DMS 273 (cell line): ENCODE data around the gene ZNF497.
"Not testable (repeated sequence)": the region's sequence is repeated elsewhere in the genome, so short reads cannot be mapped to it uniquely, and the experiment has no call there.

Experiments
- DNase-seq: peaks from one replicate; lab custom pipeline; 2025; ENCODE audit not compliant: unreplicated experiment; lab: John Stamatoyannopoulos, UW

Gene ZNF497

DNA sequence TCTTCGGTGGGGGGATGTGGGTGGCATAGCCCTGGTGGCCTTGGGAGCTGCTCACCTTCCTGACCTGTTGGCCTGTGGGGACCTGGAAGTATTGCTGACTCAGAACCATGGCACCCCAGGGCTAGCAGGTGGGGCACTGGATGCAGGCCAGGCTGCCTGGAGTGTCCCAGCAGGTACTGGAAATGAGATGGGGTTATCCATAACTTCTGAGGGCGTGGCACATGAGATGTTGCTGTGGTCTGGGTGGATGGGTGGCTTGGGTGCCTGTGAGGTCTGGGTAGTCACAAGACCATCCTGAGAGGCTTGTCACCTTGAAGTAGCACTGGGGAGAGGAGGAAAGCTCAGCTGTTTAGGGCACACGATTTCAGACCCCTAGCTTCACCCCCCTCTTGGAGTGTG lies 32.3 kb upstream of the ZNF497 start:
- peak; percentile 73 for DNase-seq

DNA sequence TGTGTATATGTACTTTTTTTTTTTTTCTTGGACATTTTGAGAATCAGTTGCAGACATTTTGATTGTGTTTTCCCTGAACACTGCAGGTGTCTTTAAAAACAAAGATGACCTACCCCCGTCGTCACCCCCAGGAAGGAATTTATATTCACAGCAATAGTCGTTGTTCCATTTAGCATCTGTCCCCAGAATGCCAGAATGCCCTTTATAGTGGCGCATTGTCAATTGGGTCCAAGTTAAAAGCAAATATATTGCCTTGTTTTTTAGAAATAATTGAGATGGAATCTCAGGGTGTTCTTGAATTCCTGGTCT lies 31.1 kb upstream of the ZNF497 start:
- no peak for DNase-seq

DNA sequence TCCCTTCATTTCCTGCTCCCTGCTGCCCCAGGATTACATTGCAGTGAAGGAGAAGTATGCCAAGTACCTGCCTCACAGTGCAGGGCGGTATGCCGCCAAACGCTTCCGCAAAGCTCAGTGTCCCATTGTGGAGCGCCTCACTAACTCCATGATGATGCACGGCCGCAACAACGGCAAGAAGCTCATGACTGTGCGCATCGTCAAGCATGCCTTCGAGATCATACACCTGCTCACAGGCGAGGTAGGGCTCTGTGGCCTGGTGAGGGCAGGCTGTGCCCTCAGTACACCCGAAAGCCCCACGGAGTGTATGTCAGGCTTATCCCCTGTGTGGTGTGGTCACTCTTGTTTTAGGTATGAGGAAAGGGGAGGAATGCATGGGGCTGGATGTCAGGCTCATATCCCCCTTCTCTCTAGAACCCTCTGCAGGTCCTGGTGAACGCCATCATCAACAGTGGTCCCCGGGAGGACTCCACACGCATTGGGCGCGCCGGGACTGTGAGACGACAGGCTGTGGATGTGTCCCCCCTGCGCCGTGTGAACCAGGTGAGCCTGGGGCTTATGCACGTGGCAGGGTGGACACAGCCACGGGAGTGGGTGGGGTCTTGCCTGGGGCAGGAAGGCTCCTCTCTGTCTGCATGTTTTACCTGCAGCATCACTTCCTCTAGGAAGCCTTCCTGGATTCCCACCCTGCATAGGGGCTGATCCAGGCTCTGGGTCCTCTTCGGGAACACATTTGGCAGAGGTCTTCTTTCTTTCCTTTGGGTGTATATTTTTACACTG lies 30.6 kb upstream of the ZNF497 start:
- DNase-seq: no peak

DNA sequence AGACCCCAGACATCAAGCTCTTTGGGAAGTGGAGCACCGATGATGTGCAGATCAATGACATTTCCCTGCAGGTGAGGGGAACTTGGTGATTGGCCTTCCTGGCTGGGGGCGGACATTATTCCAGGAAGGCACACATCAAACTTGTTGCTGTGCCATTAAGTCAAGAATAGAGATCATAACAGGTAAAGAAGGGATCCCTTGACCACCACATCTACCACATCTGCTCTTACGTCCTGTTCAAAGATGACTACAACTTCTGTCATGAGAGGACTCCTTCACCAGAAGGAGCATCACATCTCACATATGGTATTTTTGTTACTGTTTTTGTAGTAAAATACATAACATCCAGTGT lies 25.6 kb upstream of the ZNF497 start:
- no peak for DNase-seq

DNA sequence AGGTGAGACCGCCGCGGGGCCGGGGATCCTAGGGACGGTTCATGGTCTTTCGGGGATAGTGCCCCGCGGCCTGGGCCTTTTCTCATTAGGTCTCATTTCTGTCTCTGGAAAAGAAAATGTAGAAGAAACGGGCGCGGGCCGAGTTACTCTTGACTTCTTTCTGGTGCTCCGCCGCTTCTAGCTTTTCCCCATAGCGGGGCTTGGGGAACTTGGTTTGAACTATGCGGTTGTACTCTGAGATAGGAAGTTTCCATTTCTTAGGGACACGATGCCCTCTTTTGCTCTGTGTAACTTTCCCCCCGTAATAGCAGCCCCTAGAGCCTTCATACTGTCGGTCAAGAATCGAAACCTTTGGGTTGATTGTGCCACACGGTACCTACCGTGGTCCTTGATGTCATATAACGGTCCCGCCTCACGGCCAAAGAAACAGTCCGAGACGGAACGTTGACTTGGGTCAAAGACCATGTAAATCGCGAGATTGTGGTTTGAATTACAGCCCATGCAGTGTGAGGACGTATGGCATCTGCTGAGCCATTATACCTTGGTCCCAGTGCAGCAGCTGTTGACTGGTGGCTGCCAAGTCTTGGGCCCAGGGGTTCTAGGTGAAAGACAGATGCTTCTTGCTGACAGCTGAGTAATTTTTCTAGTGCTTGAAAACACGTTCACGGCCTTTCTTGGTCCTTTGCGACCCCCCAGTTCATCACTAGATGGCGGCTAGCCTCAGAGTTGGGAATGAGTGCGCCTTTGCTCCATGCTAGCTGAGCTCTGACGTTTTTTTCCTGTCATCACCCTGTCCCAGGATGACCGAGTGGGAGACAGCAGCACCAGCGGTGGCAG lies 25.0 kb upstream of the ZNF497 start:
- peak; percentile 88 for DNase-seq

DNA sequence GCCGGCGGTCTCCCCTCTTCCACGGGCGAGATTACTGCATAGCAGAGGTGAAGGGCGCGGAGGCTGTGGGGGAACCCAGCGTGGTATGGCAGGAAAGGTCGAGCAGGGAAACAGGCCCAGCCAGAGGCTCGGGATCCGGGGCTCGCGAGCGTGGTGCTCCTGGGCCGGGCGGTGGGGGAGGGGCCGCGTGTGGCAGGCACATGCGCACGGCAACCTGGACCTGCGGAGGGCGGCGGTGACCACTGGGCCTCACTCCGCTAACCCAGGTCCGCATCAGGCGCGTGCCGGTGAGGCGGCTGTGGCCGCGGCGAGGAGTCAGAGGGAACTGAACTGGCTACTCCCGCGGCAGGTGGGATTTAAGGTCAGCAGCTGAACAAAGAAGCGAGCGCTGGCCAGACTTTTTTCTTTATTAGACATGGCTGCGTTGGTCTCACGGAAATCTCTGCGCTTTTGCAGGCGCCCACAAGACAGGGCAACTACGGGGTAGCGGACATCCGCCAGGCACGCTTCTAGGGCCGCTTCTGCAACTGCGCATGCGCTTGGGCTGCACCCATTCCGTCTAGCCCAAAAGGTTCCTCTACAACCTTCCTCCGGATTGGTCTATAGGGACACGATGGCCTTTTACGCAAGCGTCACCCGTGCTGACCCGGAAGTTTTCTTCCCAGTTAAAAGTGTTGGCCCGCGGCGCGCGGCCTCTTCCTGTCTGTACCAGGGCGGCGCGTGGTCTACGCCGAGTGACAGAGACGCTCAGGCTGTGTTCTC lies 24.2 kb upstream of the ZNF497 start, which contains the start of gene RPS5:
Gene RPS5, plus strand, starts transcription at position 694 of the 762 bp plus-strand sequence. CDS start 869 bp downstream, outside the sequence.
- DNase-seq: peak; percentile 99

DNA sequence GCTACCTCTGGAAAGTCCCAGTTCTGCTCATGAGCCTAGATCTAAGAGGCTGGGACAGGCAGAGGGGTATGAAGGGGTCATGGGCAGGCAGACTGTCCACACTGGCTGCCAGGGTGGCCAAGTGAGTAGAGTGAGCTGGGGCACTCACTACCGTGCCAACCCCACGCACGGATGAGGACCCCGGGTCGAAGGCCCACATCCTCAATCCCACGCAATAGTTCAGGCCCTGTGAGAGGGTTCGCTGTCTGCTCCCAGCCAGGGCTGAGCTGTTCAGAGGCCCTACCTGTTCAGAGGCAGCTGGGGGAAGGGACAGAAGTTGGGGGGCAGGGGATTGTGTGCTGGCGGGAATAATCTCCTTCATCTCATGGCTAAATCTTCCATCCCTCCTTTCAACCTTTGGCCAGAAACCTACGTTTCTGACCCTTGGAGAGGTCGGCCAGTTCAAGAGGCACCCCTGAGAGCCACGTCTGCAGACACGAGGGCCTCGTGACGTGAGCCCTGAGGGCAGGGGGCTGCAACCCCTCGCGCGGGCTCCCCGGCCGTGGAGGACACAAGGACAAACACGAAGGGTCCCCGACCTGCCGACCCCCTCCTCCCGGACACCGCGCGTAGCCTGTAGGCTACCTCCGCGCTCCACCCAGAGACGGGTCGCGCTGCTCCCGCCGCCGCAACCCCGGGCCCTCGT lies 23.5 kb upstream of the ZNF497 start:
- DNase-seq: no peak

DNA sequence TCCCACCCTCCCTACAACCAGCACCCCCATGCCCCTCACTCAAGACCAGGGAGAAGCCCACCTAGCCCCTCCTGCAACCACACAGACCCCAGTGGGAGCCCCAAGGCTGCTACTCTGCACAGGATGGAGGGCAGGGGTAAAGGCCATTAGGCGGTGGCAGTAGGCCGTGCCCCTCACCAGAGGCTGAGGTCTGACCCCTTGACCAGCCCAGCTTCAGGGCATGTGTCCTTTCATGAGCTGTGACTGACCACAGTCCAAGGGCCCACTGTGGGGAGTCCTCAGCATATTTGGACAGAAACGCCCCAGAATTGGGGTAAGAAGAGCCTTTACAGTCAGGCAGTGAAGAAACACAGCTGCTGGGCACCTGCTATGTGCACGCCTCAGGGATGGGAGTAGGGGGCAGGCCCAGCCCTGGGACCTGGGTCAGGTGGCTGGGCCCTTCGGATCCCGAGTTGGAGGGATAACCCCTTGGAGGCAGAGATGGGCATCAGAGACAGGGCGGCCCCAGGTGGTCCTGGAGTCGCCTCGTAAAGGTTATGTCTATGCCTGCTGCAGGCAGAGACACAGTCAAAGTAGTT lies 22.9 kb upstream of the ZNF497 start:
- DNase-seq: no peak

DNA sequence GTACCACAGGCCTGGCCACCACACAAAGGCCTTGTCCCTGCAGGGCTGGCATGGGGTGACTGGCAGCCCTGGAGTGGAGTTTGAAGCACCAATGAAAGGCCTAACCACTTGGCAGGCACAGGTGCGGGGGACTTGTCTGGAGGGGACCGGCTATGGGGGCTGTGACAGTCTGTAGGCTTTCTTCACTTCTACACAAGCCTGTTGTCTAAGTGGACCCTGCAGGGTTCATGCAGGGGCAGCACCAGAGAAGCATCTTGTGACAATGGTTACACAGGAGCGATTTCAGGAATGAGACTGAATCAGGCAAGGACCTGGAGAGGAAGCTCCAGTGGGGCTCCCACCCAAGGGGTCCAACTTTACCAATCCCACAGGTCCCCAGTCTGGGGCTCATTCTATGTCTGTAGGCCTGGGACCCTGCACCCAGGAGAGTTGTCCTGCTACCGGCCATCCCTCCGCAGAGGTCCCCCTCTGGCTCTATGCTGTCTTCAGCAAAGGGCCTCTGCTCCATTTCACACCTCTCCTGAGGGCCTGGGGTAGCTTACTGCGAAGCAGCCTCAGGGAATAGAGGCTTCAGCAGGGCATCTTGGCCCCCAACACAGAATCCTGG lies 20.5 kb upstream of the ZNF497 start:
- DNase-seq: no peak

DNA sequence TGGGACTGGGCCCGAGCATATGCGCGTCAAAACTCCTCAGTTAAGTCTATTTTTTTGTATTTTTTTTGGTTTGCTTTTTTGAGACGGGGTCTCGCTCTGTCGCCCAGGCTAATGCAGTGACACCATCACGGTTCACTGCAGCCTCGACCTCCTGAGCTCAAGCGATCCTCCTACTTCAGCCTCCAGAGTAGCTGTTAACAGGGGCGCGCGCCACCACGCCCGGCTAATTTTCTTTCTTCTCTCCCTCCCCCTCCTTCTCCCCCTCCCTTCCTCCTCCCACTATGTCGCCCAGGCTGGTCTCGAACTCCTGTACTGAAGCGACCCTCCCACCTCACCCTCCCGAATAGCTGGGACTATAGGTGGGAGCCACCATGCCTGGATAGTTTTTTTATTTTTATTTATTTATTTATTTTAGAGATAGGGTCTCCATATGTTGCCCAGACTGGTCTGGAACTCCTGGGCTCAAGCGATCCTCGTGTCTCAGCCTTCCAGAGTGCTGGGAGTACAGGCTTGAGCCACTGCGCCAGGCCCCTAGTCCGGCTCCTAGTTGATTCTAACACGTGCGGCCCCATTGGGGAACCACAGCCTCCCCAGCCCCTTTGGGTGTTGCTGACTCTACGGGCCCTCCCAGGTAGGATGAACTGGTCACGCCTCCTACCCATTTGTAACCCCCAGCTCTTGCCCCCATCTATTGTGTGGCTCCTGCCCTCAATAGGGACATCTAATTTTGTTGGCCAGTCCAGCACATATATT lies 19.1 kb upstream of the ZNF497 start:
- no peak for DNase-seq

DNA sequence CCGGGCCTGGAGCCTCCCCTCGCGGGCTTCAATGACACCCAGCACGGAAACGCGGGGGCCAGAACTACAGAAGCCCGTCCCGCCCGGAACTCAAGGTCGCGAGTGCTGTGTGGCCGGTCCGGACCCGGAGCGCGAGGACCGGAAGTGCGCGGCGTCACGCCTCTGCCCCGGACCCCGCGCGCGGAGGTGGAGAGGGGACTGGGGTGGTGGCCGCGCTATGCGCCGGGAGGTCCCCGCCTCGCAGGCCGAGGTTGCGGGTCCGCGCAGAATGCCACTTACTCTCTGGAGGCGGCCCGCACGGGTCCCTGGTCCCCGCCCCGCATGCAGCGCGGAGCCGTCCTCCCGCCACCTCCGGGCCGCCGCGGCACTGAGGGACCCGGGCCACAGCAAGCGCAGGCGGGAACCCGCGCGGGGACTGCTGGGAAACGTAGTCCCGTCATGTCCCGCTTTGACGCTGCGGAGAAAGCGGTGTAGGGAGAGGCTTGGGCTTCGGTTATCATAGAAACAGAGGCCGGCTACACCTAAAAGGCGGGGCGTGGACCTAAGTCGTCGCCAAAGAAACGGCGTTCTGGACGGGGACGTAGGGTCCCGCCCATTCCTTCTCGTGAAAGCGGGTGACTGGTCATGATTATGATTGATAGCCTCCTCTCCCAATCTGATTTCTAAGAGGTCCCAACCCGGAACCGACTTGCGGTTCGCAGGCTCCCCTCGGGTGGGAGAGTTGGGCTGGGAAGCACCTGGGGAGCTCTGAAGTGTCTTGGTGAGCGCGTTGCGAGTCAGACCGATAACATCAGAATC lies 18.3 kb upstream of the ZNF497 start, which contains the start of gene ZNF837:
Gene ZNF837, minus strand, starts transcription at position 369 of the 798 bp plus-strand sequence. CDS start 11,698 bp downstream, outside the sequence.
- DNase-seq: peak; percentile 100

DNA sequence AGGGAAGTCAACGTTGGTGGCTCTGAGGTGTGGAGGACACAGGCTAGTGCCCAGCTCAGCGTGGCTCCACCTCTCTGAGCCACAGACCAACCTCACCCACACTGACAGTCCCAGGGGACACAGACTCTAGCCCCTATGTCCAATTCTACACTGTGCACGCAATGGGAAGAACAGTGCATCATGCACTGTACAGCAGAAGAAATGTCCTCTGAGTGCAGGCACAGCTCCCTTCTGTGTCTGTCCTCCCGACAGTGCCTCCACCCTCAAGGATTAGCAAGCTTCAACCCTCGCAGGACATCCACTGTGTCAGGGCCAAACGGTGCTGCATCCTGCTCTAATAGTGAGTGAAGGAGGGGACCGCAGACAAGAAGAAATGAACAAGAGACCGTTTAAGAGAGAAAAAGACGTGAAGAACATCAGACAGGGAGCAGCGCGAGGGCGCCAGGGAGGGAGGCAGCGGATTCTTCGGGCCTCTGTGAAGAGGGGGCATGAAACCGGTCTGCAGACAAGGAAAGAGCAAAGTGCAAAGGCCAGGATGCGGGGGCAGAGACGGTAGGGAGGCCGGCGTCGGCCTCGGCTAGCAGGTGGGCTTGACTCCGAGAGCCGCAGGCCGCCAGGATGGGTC lies 17.6 kb upstream of the ZNF497 start:
- no peak for DNase-seq

DNA sequence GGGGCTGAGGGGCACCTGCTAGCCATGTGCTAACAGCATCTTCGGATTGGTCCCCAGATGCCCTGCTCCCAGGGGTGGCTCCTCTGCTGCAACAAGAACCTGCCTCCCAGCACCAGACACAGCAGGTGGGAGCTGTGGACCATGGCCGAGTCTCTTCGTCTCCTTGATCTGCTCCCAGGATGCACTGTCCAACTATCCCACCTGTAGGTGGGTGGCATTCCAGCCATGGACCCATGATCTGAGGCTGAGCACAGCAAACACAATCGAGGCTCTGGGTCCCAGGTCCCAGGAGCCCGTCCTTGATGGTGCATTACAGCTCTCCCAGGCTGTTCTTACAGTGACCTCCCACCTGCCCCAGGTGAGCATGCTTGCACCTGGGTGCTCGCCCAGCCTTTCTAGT lies 16.7 kb upstream of the ZNF497 start:
- no peak for DNase-seq

DNA sequence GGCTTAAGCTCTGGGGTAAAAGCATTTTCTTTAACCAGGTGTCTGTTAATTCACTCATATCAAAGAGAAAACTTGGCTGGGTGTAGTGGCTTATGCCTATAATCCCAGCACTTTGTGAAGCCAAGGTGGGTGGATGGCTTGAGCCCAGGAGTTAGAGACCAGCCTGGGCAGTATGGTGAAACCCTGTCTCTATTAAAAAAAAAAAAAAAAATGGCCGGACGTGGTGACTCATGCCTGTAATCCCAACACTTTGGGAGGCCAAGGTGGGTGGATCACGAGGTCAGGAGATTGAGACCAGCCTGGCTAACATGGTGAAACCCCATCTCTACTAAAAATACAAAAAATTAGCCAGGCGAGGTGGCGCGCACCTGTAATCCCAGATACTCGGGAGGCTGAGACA lies 14.2 kb upstream of the ZNF497 start:
- DNase-seq: not testable (repeated sequence)

DNA sequence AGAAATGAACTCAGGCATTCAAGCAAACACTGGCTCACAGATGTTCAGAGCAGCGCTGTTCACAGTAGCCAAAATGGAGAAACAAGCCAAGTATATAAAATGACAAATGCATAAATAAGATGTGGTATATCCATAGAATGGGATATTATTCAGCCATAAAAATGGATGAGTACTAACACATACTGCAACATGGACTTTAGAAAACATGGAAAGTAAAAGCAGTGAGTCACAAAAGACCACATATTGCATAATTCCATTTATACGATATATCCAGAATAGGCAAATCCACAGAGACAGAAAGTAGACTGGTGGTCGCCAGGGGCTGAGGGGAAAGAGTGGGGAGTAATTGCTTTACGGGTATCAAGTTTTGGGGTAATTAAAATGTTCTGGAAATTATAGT lies 11.6 kb upstream of the ZNF497 start:
- no peak for DNase-seq

DNA sequence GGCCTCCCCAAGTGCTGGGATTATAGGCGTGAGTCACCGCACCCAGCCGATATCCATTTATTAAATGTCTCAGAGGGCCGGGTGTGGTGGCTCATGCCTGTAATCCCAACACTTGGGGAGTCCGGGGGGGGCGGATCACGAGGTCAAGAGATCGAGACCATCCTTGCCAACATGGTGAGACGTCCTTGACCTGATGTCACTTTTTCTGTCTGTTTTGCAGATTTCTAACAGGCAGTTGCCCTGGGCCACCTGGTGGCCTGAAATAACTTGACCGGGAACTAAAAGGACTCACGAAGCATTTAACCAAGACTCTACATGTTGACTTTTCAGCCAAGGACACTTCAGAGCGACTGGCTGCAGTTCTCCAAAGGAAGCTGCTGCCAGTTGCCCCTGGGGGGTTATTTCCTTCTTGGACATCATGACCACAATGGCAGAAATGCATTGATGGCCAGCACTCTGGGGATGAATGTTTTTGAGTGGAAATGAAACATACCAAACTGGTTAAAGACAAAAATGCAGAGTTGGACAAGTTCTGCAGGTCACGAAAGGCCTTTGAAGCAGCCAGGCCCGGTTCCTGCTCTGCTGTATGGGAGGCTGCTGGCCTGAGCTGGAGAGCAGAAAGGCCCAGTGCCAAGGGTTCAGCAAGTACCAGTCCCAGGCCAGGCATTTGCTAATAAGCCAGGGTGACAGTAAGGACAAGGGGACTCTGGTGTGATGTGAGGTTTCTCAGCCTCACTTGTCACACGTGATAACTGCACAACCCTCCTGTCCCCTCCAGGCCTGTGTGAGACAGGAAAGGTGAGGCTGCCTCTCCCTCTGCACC lies 10.0 kb upstream of the ZNF497 start:
- no peak for DNase-seq

DNA sequence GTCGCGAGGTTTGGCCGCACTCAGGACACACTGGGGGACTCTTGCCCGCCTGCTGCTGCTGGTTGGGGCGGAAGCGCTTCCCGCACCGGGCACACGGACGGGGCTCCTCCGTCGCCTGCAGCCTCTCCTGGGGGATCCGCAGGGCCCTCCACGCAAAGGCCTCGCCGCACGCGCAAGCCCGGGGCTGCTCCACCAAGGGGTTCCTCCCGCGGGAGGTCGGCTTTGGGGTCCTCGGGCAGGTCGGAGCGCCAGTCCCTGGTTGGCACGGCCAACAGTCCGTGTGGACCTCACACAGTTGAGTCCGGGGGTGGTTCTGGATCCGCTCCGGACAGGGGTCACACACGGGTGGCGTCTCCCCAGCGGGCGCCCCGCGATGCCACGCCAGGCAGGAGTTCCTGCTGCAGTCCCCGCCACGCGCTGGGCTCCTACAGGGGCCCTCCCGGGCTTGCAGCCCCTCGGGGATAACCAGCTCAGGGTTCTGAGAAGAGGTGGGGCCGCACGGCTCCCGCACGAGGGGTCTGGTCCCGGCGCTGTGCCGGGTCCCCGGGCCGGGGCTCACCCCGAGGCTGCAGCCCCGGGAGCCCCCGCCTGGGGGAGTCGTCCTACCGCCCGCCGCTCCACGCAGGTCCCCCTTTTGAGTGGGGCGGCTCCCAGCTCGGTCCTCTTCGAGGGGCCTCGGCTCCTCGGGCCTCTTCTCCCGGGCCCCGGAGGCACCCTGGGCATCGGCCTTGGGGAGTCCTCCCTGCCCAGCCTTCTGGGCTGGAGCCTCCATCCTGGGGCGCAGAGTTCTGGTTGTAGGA lies 6.2 kb upstream of the ZNF497 start:
- DNase-seq: no peak
